NB4 (cell line): ENCODE results near the gene C17orf100.

ENCODE experiments used
- DNase-seq: peaks from one replicate; pipeline ENCODE4 v3.0.0; 2010; ENCODE audit warnings: low read depth
- H3K4me3 ChIP-seq: one replicate; pipeline ENCODE4 v1.5.1; 2011; ENCODE audit warnings: mild to moderate bottlenecking, low read depth, low read length, moderate library complexity
- MYC ChIP-seq: IDR thresholded peaks from 2 replicates; pipeline ENCODE4 v1.6.1; 2011; ENCODE audit warnings: low read depth, low read length
- POLR2A ChIP-seq: IDR thresholded peaks from 2 replicates; pipeline ENCODE4 v1.6.1; 2011; ENCODE audit warnings: mild to moderate bottlenecking; ENCODE audit not compliant: insufficient read length; ENCODE audit errors: extremely low read depth
- TF ChIP-seq, protein P1 (sequence below): IDR thresholded peaks from one replicate; pipeline ENCODE4 v1.5.1; 2012; ENCODE audit warnings: low read depth, low read length
- TF ChIP-seq, protein P2 (sequence below): IDR thresholded peaks from 2 replicates; pipeline ENCODE4 v1.6.1; 2011; ENCODE audit warnings: low read depth, low read length

C17orf100 gene

DNA sequence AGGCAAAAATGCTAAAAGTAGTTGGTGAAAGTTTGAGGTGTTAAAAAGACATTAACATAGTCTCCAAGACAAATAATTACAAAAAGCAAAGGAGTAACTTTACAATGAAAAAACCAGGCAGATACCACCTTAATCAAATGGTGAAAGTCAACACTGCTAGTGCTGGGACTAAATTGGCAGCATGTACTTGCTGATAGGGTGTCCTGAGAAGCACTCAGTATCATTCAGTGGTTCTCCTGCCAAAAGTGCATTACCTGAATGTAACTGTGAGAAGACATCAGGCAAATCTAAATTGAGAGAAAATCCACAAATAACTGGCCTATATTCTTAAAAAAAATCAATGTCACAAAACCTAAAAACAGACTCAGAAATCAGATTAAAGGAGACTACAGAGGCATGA is 19.0 kb upstream of the C17orf100 start:
- no peak overlapping the region for H3K4me3 ChIP-seq
- TF ChIP-seq, protein P1, sequence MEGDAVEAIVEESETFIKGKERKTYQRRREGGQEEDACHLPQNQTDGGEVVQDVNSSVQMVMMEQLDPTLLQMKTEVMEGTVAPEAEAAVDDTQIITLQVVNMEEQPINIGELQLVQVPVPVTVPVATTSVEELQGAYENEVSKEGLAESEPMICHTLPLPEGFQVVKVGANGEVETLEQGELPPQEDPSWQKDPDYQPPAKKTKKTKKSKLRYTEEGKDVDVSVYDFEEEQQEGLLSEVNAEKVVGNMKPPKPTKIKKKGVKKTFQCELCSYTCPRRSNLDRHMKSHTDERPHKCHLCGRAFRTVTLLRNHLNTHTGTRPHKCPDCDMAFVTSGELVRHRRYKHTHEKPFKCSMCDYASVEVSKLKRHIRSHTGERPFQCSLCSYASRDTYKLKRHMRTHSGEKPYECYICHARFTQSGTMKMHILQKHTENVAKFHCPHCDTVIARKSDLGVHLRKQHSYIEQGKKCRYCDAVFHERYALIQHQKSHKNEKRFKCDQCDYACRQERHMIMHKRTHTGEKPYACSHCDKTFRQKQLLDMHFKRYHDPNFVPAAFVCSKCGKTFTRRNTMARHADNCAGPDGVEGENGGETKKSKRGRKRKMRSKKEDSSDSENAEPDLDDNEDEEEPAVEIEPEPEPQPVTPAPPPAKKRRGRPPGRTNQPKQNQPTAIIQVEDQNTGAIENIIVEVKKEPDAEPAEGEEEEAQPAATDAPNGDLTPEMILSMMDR = no peak
- TF ChIP-seq, protein P2, sequence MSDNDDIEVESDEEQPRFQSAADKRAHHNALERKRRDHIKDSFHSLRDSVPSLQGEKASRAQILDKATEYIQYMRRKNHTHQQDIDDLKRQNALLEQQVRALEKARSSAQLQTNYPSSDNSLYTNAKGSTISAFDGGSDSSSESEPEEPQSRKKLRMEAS = no peak
- TF ChIP-seq POLR2A (no peak), MYC (no peak)
- no peak for DNase-seq

DNA sequence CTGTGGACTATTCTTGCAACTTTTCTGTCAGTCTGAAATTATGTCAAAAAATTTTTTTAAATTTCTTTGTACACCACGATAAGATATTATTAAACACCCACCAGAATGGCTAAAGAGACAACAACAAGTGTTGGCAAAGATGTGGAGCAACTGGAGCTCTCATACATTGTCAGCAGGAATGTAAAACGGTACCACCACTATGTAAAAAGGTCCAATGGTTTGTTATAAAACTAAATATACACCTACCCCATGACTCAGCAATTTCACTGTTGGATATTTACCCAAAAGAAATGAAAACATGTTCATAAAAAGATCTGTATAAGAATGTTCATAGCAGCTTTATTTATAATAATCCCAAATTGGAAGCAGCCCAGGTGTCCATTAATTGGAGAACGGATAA is 18.3 kb upstream of the C17orf100 start:
- no peak overlapping the region for H3K4me3 ChIP-seq
- DNase-seq = no peak
- TF ChIP-seq, protein P2 = no peak
- TF ChIP-seq POLR2A (no peak), MYC (no peak)
- TF ChIP-seq, protein P1 = no peak

- DNase-seq = no peak
- H3K4me3 ChIP-seq = no peak overlapping the region
- TF ChIP-seq POLR2A (no peak), MYC (no peak)
- TF ChIP-seq, protein P1 = no peak
- TF ChIP-seq, protein P2 = no peak
Measured at GRCh38 chr17:6636105-6636504, 15.5 kb upstream of the C17orf100 start.

DNA sequence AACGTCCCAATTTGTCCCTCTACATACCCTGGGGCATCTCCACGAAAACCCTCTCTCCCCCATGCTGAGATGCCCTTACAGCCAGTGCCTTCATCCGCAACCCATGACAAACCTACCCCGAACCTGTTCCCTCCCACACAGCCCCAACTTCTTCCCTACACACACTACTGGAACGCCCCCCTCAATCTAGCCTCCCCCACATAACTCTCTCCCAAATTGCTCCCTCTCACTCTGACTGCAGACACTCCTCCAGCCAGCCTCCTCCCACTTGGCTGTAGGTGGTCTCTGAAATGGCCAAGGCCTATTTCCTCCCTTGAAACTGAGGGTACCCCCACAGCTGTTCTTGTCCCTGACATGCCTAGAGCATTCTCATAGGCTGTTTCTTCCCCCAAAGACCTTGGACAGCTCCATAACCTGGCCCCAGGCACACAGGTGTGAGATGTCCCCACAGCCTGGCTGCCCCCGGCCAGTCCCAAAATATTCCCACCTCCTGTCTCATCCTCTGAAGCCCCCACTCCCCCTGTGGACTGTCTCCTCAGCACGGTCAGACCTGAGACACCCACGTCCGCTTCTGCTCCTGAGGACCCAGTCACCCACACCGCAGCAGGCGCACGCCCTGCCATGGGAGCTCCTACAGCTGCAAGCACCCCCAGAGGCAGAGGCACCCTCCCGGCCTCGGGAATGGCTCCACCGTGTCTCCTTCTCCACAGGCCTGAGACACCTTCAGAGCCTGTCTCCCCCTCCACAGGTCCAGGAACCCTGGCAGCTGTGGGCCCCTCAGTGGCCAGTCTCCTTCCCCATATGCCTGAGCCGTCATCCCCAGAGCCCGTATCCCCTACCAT is 14.7 kb upstream of the C17orf100 start:
- DNase-seq = no peak
- no peak overlapping the region for H3K4me3 ChIP-seq
- TF ChIP-seq, protein P2 = no peak
- TF ChIP-seq, protein P1 = no peak
- TF ChIP-seq MYC = no peak
- no peak for TF ChIP-seq POLR2A

- TF ChIP-seq MYC (no peak), POLR2A (no peak)
- TF ChIP-seq, protein P2 = no peak
- TF ChIP-seq, protein P1 = no peak
- H3K4me3 ChIP-seq = no peak overlapping the region
- no peak for DNase-seq
Measured at GRCh38 chr17:6637458-6637840, 14.1 kb upstream of the C17orf100 start.
